ENCODE measurements around the gene ALG12. TPM values are rescaled to one million over a fixed set of nuclear protein-coding genes. Genes with fewer than 3 reads are reported as not detected.
A peak's percentile ranks its signal among the peaks of the same experiment; 100 is the strongest.

ALG12 gene
- total and polyA plus RNA-seq, 2 of the 13 experiments (the other 11 are each of a cell fraction or from before 2014, with no cell fraction given) = 7.8 to 15.8 TPM

- TF ChIP-seq SRSF9 (IDR thresholded peaks at IDR 0.05; ENCODE audit: borderline replicate concordance, insufficient read depth, low read depth, low read length, poor library complexity, severe bottlenecking) (no peak), GLMP (CRISPR knock-in tag; IDR thresholded peaks at IDR 0.05; ENCODE audit: borderline replicate concordance) (no peak), HNRNPLL (IDR thresholded peaks at IDR 0.05; ENCODE audit: low read depth, low read length, poor library complexity, severe bottlenecking) (peak; percentile 20), MIER3 (CRISPR knock-in tag; IDR thresholded peaks at IDR 0.05; ENCODE audit: borderline replicate concordance) (peak; percentile 60; the same call in 1 of the 2 replicates), ZNF674 (CRISPR knock-in tag; IDR thresholded peaks at IDR 0.05; ENCODE audit: low read depth) (no peak), SNAPC2 (CRISPR knock-in tag; IDR thresholded peaks at IDR 0.05) (no peak), TEAD2 (CRISPR knock-in tag; IDR thresholded peaks at IDR 0.05) (no peak), FOXK1 (CRISPR knock-in tag; IDR thresholded peaks at IDR 0.05; ENCODE audit: borderline replicate concordance, low read depth) (peak; percentile 32; the same call in 1 of the 2 replicates), ZNF460 (CRISPR knock-in tag; IDR thresholded peaks at IDR 0.05; ENCODE audit: borderline replicate concordance) (no peak), ZNF280D (CRISPR knock-in tag; IDR thresholded peaks at IDR 0.05) (0 out of 2 replicates have a peak, but pooled peaks have one; percentile 69), TARDBP (CRISPR knock-in tag; IDR thresholded peaks at IDR 0.05) (no peak), SCMH1 (CRISPR knock-in tag; IDR thresholded peaks at IDR 0.05; ENCODE audit: borderline replicate concordance) (no peak), NPAS2 (CRISPR knock-in tag; IDR thresholded peaks at IDR 0.05; ENCODE audit: borderline replicate concordance) (no peak), SMYD3 (CRISPR knock-in tag; IDR thresholded peaks at IDR 0.05) (no peak), NFYC (CRISPR knock-in tag; IDR thresholded peaks at IDR 0.05) (peak; percentile 26; the same call in 1 of the 2 replicates), ZBTB26 (CRISPR knock-in tag; IDR thresholded peaks at IDR 0.05; ENCODE audit: borderline replicate concordance) (no peak), ZBTB4 (CRISPR knock-in tag; IDR thresholded peaks at IDR 0.05; ENCODE audit: borderline replicate concordance) (peak; percentile 77), RORA (CRISPR knock-in tag; IDR thresholded peaks at IDR 0.05) (no peak), HDAC6 (IDR thresholded peaks at IDR 0.05; ENCODE audit: low read depth, low read length) (no peak), RFXANK (CRISPR knock-in tag; IDR thresholded peaks at IDR 0.05) (no peak)
These were observed 34.0 kb upstream of the ALG12 start (continued) for GRCh38 chr22:49951986-49952896.
